Lower leg skin (tissue), 4 donors: ENCODE measurements around the gene SERPIND1. TPM values are rescaled to one million over a fixed set of nuclear protein-coding genes. Genes with fewer than 3 reads are reported as not detected.

Source experiments
- DNase-seq, 2 donors: peaks; one replicate each; pipeline ENCODE4 v3.0.0-alpha.2; 2019; ENCODE audit warnings: low spot score in 2 of 2
- H3K4me3 ChIP-seq: fragments of 200-600 bp; sonication (generic); 2 replicates; pipeline ENCODE4 v1.5.1; 2017; ENCODE audit warnings: mild to moderate bottlenecking, low read depth; ENCODE audit not compliant: poor library complexity, severe bottlenecking
- POLR2A ChIP-seq, 2 donors: fragments of 450-650 bp; IDR thresholded peaks; one replicate each; pipeline ENCODE4 v1.6.1; 2016 to 2017; ENCODE audit warnings: antibody characterized with exemption in 2 of 2, mild to moderate bottlenecking in 1 of 2, moderate library complexity in 1 of 2
- WGBS, 2 donors: methylation state at CpG; one replicate each; pipeline ENCODE4 v1.1.5; 2018; 5-methylcytosine and 5-hydroxymethylcytosine counted together
- intact Hi-C: fragments of 100-400 bp; cut with DNase I; formaldehyde crosslinking; loops from one replicate; pipeline ENCODE4 v1.15.0; 2023; ENCODE audit warnings: low total_unique reads
- total RNA-seq, 4 donors: library from RNA; depleted of rRNA; stranded (reverse); fragments of >200 nt; gene quantifications; one replicate each; pipeline ENCODE4 v1.1.0, GENCODE V29; 2016
- TF ChIP-seq, protein P1 (sequence below), 3 donors: fragments of 450-650 bp; IDR thresholded peaks; one replicate each; pipeline ENCODE4 v1.5.1; 2016; ENCODE audit warnings: antibody characterized with exemption in 3 of 3, mild to moderate bottlenecking in 3 of 3, moderate library complexity in 2 of 3

The SERPIND1 gene
- total RNA-seq, 4 donors from 2014 or later, result not detected

DNA sequence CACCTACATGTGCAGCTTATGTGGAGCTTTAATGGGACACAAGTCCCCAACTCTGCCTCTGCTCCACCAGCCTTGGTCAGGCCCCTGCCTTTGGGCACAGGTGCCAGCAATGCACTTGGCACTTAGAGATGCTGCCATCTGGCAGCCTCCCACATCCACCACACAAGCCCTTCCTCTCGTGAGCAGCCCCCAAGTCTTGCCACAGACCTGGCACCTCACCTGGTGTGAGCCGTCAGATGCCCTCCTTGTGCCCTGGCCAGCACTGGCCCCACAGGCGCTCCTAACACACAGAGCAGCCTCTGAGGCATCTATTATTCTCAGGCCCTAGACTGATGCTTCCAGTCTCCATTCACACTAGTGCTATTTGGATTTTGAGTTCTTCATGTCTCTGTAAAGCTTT, 24.5 kb upstream of the SERPIND1 start:
- no peak for TF ChIP-seq POLR2A (IDR thresholded peaks at IDR 0.05)
- TF ChIP-seq, protein P1, sequence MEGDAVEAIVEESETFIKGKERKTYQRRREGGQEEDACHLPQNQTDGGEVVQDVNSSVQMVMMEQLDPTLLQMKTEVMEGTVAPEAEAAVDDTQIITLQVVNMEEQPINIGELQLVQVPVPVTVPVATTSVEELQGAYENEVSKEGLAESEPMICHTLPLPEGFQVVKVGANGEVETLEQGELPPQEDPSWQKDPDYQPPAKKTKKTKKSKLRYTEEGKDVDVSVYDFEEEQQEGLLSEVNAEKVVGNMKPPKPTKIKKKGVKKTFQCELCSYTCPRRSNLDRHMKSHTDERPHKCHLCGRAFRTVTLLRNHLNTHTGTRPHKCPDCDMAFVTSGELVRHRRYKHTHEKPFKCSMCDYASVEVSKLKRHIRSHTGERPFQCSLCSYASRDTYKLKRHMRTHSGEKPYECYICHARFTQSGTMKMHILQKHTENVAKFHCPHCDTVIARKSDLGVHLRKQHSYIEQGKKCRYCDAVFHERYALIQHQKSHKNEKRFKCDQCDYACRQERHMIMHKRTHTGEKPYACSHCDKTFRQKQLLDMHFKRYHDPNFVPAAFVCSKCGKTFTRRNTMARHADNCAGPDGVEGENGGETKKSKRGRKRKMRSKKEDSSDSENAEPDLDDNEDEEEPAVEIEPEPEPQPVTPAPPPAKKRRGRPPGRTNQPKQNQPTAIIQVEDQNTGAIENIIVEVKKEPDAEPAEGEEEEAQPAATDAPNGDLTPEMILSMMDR (IDR thresholded peaks at IDR 0.05), result no peak

DNA sequence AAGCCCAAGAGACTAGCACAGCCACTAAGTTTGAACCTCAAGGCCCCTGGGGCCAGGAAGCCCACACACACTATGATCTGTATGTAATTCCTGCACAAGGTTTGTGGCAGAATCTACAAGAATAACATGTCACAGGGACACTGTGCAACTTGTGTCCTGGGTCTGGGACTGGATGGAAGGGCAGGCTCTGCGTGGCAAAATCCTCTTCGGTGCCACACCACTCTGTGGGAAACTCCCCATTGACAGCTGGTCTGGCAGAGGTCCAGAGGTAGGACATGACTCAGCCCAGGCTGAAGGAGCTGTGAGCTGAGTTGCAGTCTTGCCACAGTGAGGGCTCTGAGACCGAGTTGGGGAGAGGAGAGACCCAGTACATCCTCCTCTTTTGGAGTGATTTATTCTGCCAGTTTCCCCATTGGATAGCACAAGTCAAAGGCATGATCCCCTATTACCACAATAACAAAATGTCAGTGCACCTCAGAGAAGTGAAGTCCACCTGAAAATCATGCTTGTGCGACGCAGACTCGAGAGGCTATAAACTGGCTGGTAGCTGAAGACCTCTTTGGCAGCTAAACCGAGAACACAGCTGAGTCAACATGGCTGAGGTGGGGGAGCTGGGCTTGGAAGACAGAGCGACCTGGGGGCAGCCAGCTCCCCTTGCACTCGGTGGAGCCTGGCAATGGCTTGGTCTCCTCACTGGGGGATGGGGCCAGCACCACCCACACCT, 23.3 kb upstream of the SERPIND1 start:
- no peak overlapping the region for H3K4me3 ChIP-seq
- peak; percentile 69 to 89 for DNase-seq
- no peak for TF ChIP-seq POLR2A (IDR thresholded peaks at IDR 0.05)
- TF ChIP-seq, protein P1 (IDR thresholded peaks at IDR 0.05), result no peak
- intact Hi-C loops, result no loop called here
- WGBS, 2 donors, result 51 to 58% methylated on average over 9 of the region's 9 CpGs

More for the DNA sequence above, 24.5 kb upstream of the SERPIND1 start:
- WGBS, 2 donors, result 67 to 83% methylated on average over 3 of the region's 3 CpGs
- no peak for DNase-seq
- intact Hi-C loops, result no loop called here
- no peak overlapping the region for H3K4me3 ChIP-seq

DNA sequence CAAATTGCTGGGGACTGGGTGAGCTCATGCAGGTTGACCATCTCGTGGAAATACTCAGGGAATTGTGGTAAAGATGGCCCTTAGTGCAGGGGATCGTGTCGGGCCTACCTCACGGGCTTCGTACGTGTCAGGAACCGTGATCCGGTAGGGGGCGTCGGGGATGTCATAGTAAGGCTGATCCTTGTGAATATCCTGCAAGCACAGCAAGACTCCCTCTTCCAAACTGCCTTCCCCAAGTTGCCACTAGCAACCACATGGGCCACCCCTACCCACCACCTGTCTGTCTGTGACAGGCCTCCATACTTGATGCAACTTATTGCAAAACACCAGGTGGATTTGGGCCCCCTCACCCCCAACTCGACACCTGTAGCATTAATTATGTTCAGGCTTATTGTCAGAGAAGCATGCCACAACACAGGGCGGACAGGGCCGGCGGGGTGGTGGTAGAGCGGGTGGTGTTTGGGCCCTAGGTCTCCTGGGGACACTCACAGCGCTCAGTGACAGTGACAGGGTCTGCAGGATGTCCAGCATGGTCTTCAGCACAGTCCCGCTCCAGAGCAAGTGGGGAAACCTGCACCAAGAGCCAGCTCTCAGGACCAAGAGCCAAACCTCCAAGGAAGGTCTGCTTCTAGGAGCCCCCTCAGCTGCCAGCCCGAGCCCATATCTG, 22.6 kb upstream of the SERPIND1 start:
- TF ChIP-seq POLR2A (IDR thresholded peaks at IDR 0.05), result no peak
- TF ChIP-seq, protein P1 (IDR thresholded peaks at IDR 0.05), result no peak
- intact Hi-C loops, result no loop called here
- WGBS, 2 donors, result 92 to 96% methylated on average over 17 to 18 of the region's 18 CpGs

DNA sequence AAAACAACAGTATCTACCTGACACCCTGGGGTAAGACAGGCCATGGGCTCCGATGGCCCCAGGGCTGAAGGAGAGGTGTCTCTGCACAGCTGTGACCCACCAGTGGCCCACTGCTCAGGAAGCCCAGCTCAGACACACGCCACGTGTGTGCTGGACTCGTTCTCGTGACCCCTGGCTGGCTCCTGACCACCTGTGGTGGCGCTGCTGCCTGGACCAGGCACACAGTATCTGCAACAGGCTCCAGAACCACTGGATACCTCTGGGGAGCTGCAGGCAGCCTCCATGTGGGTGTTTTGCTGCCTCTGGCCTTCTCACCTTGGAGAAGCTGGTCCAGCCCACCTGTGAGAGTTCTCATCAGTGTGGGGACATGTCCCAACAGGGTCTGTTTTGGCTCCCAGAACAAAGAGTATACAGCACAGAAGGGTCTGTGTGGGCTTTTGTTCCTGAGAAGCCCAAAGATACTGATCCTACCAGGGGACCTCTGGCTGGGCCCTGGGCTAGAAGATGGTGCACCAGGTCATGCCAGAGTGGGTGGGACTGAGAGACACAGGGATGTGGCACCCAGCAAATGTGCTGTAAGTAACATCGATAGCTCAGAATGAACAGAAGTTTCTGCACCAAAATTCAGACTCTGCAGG, 21.7 kb upstream of the SERPIND1 start:
- TF ChIP-seq, protein P1 (IDR thresholded peaks at IDR 0.05), result no peak
- no peak for TF ChIP-seq POLR2A (IDR thresholded peaks at IDR 0.05)
- no peak for DNase-seq
- intact Hi-C loops, result no loop called here
- H3K4me3 ChIP-seq, result no peak overlapping the region
- WGBS, 2 donors, result 89 to 99% methylated on average over 7 of the region's 7 CpGs

More for the DNA sequence above, 22.6 kb upstream of the SERPIND1 start:
- no peak for DNase-seq
- H3K4me3 ChIP-seq, result no peak overlapping the region

DNA sequence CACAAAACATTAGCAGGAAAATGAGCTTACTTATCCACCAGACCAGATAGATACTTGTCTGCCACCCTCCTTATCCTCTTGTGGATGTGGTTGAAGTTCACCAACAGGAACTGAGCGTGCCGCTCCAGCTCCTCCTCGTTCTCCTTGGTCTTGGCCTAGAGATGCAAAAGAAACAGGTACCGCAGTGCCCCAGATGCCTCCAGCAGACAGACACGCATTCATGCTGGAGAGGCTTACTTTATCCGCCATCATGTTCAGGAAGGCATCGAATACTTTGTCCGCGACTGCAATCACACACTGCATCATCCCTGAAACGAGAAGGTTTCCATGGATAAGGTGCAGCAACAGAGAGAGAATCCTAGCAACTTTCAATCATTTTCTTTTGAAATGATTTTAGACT, 21.0 kb upstream of the SERPIND1 start:
- DNase-seq, result no peak
- 94% methylated on average over 10 of the region's 10 CpGs for WGBS, 2 donors
- intact Hi-C loops, result no loop called here

More for the DNA sequence above, 21.0 kb upstream of the SERPIND1 start:
- no peak overlapping the region for H3K4me3 ChIP-seq
- TF ChIP-seq, protein P1 (IDR thresholded peaks at IDR 0.05), result no peak
- TF ChIP-seq POLR2A (IDR thresholded peaks at IDR 0.05), result no peak
